ENCODE results near the gene MAP1B. TPM values are rescaled to one million over a fixed set of nuclear protein-coding genes. Genes with fewer than 3 reads are reported as not detected.
A peak's percentile ranks its signal among the peaks of the same experiment; 100 is the strongest.

The MAP1B gene
- polyA plus RNA-seq, 2 of the 4 experiments (the other 2 are of a cell fraction): 40.2 to 73.0 TPM

DNA sequence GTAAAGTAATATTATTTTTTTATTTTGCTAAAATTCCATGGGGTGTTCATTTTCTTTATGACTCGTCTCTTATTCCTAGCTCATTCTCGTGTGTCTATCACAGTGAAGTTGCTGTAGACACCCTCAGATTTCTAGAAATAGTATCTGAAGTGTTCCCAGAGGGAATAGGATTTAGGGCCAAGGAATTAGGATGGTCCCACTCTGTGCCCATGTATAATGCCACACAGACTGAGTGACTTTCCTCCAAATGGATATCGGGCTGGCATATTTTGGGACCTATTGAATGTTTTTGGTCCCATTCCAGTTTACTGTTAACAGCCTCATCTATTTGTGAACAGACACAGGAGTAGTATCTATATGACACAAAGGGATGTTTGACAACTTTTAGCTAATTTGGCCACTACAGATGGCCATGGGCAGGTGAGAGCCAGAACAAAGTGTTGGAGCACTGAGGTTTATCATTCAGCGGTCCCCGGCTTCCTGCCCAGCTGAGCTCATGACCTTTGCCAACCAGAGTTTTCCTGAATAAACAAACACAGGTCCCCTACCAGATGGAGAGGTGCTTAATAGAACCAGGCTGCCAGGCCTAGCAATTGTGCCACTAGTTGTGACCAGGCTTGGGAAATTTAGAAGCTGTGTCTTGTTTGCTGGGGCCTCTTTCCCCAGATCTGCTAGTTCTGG is 46.9 kb downstream of the MAP1B start:
- ATAC-seq (no peak), DNase-seq (ENCODE audit: low read depth in 1 of 2, low spot score in 1 of 2) (no peak), FAIRE-seq (no peak)
- Histone ChIP-seq H3K4me3 (no peak overlapping the region), H3K4me2 (peak overlapping the region; percentile 13; the same call in 1 of the 3 replicates), H3K9me3 (no peaks in the 10 kb centered on the region), H3K4me1 (peaks cover 73% of the 10 kb centered on the region), H3K27ac (peak overlapping the region in 1 of 2 experiments; percentile 3; a peak in 1 of 6 replicates)
- POLR2A ChIA-PET: no interaction called here
- WGBS (ENCODE audit: missing lambda C conversion rate): 81% methylated on average over 5 of the region's 5 CpGs
- no peak for TF ChIP-seq FOSL2 (IDR thresholded peaks at IDR 0.05)
- TF ChIP-seq FOSL2 (CRISPR knock-in tag; IDR thresholded peaks at IDR 0.05): no peak
- TF ChIP-seq, protein P1, sequence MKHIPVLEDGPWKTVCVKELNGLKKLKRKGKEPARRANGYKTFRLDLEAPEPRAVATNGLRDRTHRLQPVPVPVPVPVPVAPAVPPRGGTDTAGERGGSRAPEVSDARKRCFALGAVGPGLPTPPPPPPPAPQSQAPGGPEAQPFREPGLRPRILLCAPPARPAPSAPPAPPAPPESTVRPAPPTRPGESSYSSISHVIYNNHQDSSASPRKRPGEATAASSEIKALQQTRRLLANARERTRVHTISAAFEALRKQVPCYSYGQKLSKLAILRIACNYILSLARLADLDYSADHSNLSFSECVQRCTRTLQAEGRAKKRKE (CRISPR knock-in tag; IDR thresholded peaks at IDR 0.05; ENCODE audit: low read depth): no peak
- no peak for TF ChIP-seq HOXB13 (CRISPR knock-in tag; IDR thresholded peaks at IDR 0.05; ENCODE audit: low read depth)
- CTCF ChIA-PET: interaction anchor here (0.7 kb wide), 1 partner anchor 11 kb away, joined by 3 read pairs; no protein-coding TSS in a partner anchor

DNA sequence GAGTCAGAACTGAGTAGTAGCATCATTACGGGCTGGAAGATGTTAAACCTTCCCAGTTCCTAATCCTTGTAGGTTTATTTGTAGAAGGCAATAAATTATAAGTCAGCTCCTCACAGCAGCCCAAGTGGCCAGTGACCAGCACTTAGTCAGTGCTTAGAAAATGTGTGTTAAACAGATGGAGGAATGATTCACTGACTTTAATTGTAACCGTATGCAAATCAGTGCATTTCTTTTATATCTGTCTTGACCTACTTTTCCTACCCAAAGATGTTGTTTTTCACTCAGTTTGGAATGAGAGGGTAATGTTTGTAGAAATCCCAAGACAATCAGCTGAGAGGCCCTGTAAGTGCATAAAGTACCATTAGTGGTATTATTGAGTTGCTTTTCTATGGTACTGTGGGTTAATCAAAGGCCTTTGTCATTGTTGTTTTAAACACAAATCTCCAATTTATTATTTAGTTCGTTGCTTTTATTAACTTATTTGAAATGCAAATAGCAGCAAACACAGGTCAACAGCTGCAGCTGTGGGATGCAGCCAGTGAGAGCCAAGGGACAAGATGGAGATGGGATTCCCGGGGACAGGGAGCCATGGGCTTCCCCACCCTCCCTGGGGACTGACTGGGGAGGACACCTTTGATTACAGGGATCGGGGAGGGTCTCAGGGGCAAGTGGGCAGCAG is 49.8 kb downstream of the MAP1B start:
- Histone ChIP-seq H3K4me2 (no peak overlapping the region), H3K4me1 (peaks cover 71% of the 10 kb centered on the region), H3K9me3 (no peaks in the 10 kb centered on the region), H3K4me3 (no peak overlapping the region), H3K27ac (no peak overlapping the region)
- ATAC-seq (no peak), FAIRE-seq (no peak), DNase-seq (ENCODE audit: low read depth in 1 of 2, low spot score in 1 of 2) (no peak)
- ChIA-PET POLR2A (no interaction called here), CTCF (interaction anchor here (0.6 to 1.0 kb wide), 3 partner anchors 9 to 383 kb away, joined by 3 to 5 read pairs (median 4); no protein-coding TSS in a partner anchor)
- 71% methylated on average over 5 of the region's 5 CpGs for WGBS (ENCODE audit: missing lambda C conversion rate)
- TF ChIP-seq KDM5A (IDR thresholded peaks at IDR 0.05) (no peak), CBX8 (IDR thresholded peaks at IDR 0.05) (no peak), ESRRA (IDR thresholded peaks at IDR 0.05; ENCODE audit: borderline replicate concordance, low read length) (no peak)
- TF ChIP-seq, protein P2, sequence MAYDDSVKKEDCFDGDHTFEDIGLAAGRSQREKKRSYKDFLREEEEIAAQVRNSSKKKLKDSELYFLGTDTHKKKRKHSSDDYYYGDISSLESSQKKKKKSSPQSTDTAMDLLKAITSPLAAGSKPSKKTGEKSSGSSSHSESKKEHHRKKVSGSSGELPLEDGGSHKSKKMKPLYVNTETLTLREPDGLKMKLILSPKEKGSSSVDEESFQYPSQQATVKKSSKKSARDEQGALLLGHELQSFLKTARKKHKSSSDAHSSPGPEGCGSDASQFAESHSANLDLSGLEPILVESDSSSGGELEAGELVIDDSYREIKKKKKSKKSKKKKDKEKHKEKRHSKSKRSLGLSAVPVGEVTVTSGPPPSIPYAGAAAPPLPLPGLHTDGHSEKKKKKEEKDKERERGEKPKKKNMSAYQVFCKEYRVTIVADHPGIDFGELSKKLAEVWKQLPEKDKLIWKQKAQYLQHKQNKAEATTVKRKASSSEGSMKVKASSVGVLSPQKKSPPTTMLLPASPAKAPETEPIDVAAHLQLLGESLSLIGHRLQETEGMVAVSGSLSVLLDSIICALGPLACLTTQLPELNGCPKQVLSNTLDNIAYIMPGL (CRISPR knock-in tag; IDR thresholded peaks at IDR 0.05; ENCODE audit: borderline replicate concordance): no peak
- TF ChIP-seq, protein P3, sequence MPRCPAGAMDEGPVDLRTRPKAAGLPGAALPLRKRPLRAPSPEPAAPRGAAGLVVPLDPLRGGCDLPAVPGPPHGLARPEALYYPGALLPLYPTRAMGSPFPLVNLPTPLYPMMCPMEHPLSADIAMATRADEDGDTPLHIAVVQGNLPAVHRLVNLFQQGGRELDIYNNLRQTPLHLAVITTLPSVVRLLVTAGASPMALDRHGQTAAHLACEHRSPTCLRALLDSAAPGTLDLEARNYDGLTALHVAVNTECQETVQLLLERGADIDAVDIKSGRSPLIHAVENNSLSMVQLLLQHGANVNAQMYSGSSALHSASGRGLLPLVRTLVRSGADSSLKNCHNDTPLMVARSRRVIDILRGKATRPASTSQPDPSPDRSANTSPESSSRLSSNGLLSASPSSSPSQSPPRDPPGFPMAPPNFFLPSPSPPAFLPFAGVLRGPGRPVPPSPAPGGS (IDR thresholded peaks at IDR 0.05): no peak
- TF ChIP-seq, protein P4, sequence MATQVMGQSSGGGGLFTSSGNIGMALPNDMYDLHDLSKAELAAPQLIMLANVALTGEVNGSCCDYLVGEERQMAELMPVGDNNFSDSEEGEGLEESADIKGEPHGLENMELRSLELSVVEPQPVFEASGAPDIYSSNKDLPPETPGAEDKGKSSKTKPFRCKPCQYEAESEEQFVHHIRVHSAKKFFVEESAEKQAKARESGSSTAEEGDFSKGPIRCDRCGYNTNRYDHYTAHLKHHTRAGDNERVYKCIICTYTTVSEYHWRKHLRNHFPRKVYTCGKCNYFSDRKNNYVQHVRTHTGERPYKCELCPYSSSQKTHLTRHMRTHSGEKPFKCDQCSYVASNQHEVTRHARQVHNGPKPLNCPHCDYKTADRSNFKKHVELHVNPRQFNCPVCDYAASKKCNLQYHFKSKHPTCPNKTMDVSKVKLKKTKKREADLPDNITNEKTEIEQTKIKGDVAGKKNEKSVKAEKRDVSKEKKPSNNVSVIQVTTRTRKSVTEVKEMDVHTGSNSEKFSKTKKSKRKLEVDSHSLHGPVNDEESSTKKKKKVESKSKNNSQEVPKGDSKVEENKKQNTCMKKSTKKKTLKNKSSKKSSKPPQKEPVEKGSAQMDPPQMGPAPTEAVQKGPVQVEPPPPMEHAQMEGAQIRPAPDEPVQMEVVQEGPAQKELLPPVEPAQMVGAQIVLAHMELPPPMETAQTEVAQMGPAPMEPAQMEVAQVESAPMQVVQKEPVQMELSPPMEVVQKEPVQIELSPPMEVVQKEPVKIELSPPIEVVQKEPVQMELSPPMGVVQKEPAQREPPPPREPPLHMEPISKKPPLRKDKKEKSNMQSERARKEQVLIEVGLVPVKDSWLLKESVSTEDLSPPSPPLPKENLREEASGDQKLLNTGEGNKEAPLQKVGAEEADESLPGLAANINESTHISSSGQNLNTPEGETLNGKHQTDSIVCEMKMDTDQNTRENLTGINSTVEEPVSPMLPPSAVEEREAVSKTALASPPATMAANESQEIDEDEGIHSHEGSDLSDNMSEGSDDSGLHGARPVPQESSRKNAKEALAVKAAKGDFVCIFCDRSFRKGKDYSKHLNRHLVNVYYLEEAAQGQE (IDR thresholded peaks at IDR 0.05): no peak
- TF ChIP-seq, protein P5, sequence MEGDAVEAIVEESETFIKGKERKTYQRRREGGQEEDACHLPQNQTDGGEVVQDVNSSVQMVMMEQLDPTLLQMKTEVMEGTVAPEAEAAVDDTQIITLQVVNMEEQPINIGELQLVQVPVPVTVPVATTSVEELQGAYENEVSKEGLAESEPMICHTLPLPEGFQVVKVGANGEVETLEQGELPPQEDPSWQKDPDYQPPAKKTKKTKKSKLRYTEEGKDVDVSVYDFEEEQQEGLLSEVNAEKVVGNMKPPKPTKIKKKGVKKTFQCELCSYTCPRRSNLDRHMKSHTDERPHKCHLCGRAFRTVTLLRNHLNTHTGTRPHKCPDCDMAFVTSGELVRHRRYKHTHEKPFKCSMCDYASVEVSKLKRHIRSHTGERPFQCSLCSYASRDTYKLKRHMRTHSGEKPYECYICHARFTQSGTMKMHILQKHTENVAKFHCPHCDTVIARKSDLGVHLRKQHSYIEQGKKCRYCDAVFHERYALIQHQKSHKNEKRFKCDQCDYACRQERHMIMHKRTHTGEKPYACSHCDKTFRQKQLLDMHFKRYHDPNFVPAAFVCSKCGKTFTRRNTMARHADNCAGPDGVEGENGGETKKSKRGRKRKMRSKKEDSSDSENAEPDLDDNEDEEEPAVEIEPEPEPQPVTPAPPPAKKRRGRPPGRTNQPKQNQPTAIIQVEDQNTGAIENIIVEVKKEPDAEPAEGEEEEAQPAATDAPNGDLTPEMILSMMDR (IDR thresholded peaks at IDR 0.05): no peak
